Transverse colon (tissue), 4 donors: Measurements from ENCODE around the gene SP100. TPM values are rescaled to one million over a fixed set of nuclear protein-coding genes. Genes with fewer than 3 reads are reported as not detected.

Source experiments
- DNase-seq: peaks from one replicate; pipeline ENCODE4 v3.0.0-alpha.2; 2019
- H3K27ac ChIP-seq, 4 donors: fragments of 200-600 bp; sonication (generic); 2 replicates each; pipeline ENCODE4 v1.5.1; 2016 to 2018; ENCODE audit warnings: inconsistent platforms in 4 of 4
- H3K27me3 ChIP-seq: fragments of 200-600 bp; sonication (generic); 2 replicates; pipeline ENCODE4 v1.5.1; 2017; ENCODE audit warnings: inconsistent platforms
- H3K36me3 ChIP-seq, 4 donors: fragments of 200-600 bp; sonication (generic); 2 replicates each; pipeline ENCODE4 v1.5.1; 2017 to 2019; ENCODE audit warnings: inconsistent platforms in 4 of 4
- H3K4me1 ChIP-seq, 4 donors: fragments of 200-600 bp; sonication (generic); 2 replicates each; pipeline ENCODE4 v1.5.1; 2017 to 2020; ENCODE audit warnings: inconsistent platforms in 4 of 4
- H3K4me3 ChIP-seq, 4 donors: fragments of 200-600 bp; sonication (generic); 1 replicate in 1 of 4; 2 replicates in 3 of 4; pipeline versions ENCODE4 v1.5.1 to v1.6.1; 2017 to 2019; ENCODE audit warnings: inconsistent platforms in 4 of 4
- H3K9me3 ChIP-seq, 2 donors: fragments of 200-600 bp; sonication (generic); 2 replicates each; pipeline ENCODE4 v1.5.1; 2017 to 2019; ENCODE audit warnings: inconsistent platforms in 2 of 2
- EP300 ChIP-seq: sonication (generic); formaldehyde crosslinking; IDR thresholded peaks from one replicate; pipeline ENCODE4 v1.6.1; 2017; ENCODE audit warnings: antibody characterized with exemption, low read depth
- POLR2A ChIP-seq: fragments of 450-650 bp; IDR thresholded peaks from one replicate; pipeline ENCODE4 v1.6.1; 2016; ENCODE audit warnings: antibody characterized with exemption, mild to moderate bottlenecking, moderate library complexity
- POLR2AphosphoS5 ChIP-seq, 3 donors: sonication (generic); formaldehyde crosslinking; IDR thresholded peaks; one replicate each; pipeline ENCODE4 v1.6.1; 2016; ENCODE audit warnings: antibody characterized with exemption in 3 of 3
- WGBS, 2 donors: methylation state at CpG; one replicate each; pipeline ENCODE4 v1.1.5; 2018; ENCODE audit warnings: low coverage in 1 of 2; 5-methylcytosine and 5-hydroxymethylcytosine counted together
- in situ Hi-C, 4 donors: fragments of 200-750 bp; cut with MboI; loops; one replicate each; pipeline versions ENCODE4 v1.15.0 to v1.15.1; 2017; ENCODE audit warnings: low sequenced_read_pairs in 3 of 4, low pct_ligation_motif_present in 1 of 4, low pct_unique_long_range_greater_than_20kb in 1 of 4
- intact Hi-C: fragments of 100-400 bp; cut with DNase I; formaldehyde crosslinking; loops from one replicate; pipeline ENCODE4 v1.15.1; 2023; ENCODE audit warnings: low total_unique reads
- total RNA-seq, 4 donors: library from RNA; depleted of rRNA; stranded (reverse); fragments of >200 nt; gene quantifications; one replicate each; pipeline ENCODE4 v1.1.0, GENCODE V29; 2016
- TF ChIP-seq, protein P1 (sequence below), 5 experiments: fragments of 200-600 bp in 3 of 5; fragments of 450-650 bp in 2 of 5; sonication (generic) in 3 of 5; IDR thresholded peaks; 1 replicate in 2 of 5; 2 replicates in 3 of 5; pipeline ENCODE4 v1.5.1; 2016 to 2017; ENCODE audit warnings: antibody characterized with exemption in 5 of 5, inconsistent platforms in 3 of 5, mild to moderate bottlenecking in 2 of 5, moderate library complexity in 1 of 5

Gene SP100
- total RNA-seq, 4 donors from 2014 or later, result 44.6 to 252 (median 99.7) TPM

DNA sequence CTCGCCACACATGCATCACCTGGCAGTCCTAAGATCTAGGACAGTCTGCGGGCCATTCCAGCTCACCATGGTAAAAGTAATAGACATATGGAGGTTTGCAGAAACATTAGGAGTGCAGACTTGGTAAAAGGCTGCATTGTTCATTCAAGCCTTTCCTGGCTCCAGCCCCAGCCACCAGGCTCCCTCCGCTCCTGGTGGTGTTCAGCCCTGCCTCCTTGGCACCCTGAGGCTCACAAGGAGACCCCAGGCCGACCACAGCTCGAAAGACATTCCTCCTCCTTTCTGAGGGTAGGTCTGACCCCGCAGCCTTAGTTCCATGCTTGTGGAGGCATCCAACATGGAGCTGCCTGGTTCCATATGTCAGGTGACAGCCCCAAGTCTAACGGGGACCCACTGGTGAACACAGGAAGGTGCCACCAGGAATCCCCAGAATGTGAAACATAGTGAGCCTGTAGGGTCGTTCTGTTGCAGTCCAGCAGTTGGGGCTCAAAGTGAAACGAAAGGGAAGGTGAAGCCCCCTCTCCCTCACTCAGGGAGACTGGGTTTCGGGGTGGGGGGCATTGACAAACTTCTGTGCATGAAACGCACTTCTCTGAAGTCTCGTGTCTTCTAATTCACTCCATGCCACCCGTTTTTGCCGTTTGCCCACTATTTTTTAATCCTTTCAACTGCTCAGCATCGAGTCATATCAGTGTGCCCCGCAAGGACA is 5.0 kb upstream of the SP100 start:
- TF ChIP-seq POLR2A, result no peak
- TF ChIP-seq, protein P1, sequence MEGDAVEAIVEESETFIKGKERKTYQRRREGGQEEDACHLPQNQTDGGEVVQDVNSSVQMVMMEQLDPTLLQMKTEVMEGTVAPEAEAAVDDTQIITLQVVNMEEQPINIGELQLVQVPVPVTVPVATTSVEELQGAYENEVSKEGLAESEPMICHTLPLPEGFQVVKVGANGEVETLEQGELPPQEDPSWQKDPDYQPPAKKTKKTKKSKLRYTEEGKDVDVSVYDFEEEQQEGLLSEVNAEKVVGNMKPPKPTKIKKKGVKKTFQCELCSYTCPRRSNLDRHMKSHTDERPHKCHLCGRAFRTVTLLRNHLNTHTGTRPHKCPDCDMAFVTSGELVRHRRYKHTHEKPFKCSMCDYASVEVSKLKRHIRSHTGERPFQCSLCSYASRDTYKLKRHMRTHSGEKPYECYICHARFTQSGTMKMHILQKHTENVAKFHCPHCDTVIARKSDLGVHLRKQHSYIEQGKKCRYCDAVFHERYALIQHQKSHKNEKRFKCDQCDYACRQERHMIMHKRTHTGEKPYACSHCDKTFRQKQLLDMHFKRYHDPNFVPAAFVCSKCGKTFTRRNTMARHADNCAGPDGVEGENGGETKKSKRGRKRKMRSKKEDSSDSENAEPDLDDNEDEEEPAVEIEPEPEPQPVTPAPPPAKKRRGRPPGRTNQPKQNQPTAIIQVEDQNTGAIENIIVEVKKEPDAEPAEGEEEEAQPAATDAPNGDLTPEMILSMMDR (IDR thresholded peaks at IDR 0.05), result no peak
- no peak for TF ChIP-seq EP300
- no peak for TF ChIP-seq POLR2AphosphoS5 (IDR thresholded peaks at IDR 0.05)
- 27 to 39% methylated on average over 5 to 16 of the region's 16 CpGs for WGBS, 2 donors
- peak overlapping the region; percentile 44 to 69 (median 60) for H3K4me3 ChIP-seq
- H3K27me3 ChIP-seq, result no peaks in the 10 kb centered on the region
- no peaks in the 10 kb centered on the region for H3K9me3 ChIP-seq
- in situ Hi-C loops (no loop called here), intact Hi-C loops (no loop called here)
- peak overlapping the region; percentile 89 to 95 (median 90) for H3K27ac ChIP-seq
- no peak for DNase-seq
- H3K4me1 ChIP-seq, result peaks cover 7 to 29% (median 11%) of the 10 kb centered on the region in 4 donors
- no peaks in the 10 kb centered on the region for H3K36me3 ChIP-seq

DNA sequence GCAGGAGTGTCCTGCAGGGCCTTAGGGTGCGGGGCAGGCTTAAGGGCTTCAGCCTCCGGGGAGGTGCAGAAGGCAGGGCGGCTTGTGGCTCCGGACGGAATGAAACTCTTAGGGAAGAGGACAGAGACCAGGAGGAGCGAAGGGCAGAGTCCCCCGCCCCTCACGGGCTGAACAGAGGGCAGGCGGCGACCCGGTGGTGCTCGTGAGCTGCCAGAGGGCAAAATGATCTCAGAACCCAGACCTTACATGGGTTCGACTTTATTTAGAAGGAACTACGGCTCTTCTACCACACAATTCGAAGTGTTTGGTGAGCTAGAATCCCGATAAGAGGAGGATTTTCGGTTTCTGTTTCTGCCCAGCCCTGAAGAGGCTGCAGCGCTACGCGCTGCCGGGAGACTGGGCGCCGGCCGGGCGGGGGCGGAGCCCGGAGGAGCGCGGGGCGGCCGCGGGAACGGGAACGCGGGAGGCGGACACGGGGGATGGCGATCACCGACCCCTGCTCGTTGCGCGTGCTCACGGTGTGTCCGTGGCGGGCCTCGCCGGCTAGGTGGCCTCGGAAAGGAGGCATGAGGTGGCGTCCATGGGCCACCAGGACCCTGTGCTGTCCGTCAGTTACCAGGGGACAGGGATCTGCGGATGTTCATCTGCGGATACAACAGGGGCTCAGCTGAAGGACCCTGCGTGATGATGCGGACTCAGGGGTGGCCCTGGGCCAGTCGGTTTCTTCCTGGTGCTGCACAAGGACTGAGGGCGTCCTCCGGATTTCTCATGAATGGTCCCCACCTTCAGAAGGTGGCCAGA is 4.2 kb upstream of the SP100 start:
- Histone ChIP-seq H3K36me3 (no peaks in the 10 kb centered on the region), H3K27me3 (no peaks in the 10 kb centered on the region), H3K27ac (peak overlapping the region; percentile 89 to 95 (median 90)), H3K9me3 (no peaks in the 10 kb centered on the region), H3K4me1 (peaks cover 7 to 30% (median 11%) of the 10 kb centered on the region in 4 donors), H3K4me3 (peak overlapping the region; percentile 44 to 69 (median 60))
- intact Hi-C loops, result no loop called here
- peak in 2 of 3 donors; percentile 59 to 68 for TF ChIP-seq POLR2AphosphoS5 (IDR thresholded peaks at IDR 0.05)
- TF ChIP-seq, protein P1 (IDR thresholded peaks at IDR 0.05), result no peak
- TF ChIP-seq POLR2A, result peak; percentile 73
- peak; percentile 73 for DNase-seq
- WGBS, 2 donors, result 0 to 1% methylated on average over 4 to 56 of the region's 57 CpGs
- in situ Hi-C loops, result no loop called here

- Histone ChIP-seq H3K4me3 (peak overlapping the region; percentile 44 to 69 (median 60)), H3K36me3 (no peaks in the 10 kb centered on the region), H3K4me1 (peaks cover 7 to 35% (median 16%) of the 10 kb centered on the region in 4 donors), H3K27me3 (no peaks in the 10 kb centered on the region), H3K9me3 (no peaks in the 10 kb centered on the region), H3K27ac (peak overlapping the region; percentile 89 to 95 (median 90))
- in situ Hi-C loops, result no loop called here
- DNase-seq, result no peak
- TF ChIP-seq, protein P1 (IDR thresholded peaks at IDR 0.05), result no peak
- TF ChIP-seq POLR2A (no peak), EP300 (no peak), POLR2AphosphoS5 (IDR thresholded peaks at IDR 0.05) (no peak)
- WGBS, 2 donors, result 86 to 100% methylated on average over 1 to 3 of the region's 3 CpGs
- intact Hi-C loops, result no loop called here
Observed at GRCh38 chr2:230412371-230412711, 3.7 kb upstream of the SP100 start.

GRCh38 chr2:230412846-230413245 is 3.2 kb upstream of the SP100 start:
- DNase-seq, result no peak
- H3K27me3 ChIP-seq, result no peaks in the 10 kb centered on the region
- H3K4me3 ChIP-seq, result no peak overlapping the region
- intact Hi-C loops, result no loop called here
- 92 to 97% methylated on average over 5 to 9 of the region's 9 CpGs for WGBS, 2 donors
- no peaks in the 10 kb centered on the region for H3K36me3 ChIP-seq
- H3K4me1 ChIP-seq, result peaks cover 7 to 40% (median 21%) of the 10 kb centered on the region in 4 donors
- no peak for TF ChIP-seq EP300
- TF ChIP-seq, protein P1 (IDR thresholded peaks at IDR 0.05), result no peak
- no peak for TF ChIP-seq POLR2A
- TF ChIP-seq POLR2AphosphoS5 (IDR thresholded peaks at IDR 0.05), result no peak
- no peaks in the 10 kb centered on the region for H3K9me3 ChIP-seq
- H3K27ac ChIP-seq, result peak overlapping the region in 1 of 4 donors; percentile 89
- in situ Hi-C loops, result no loop called here
